H9 (cell line): ENCODE data around the gene SNORC. TPM values are rescaled to one million over a fixed set of nuclear protein-coding genes. Genes with fewer than 3 reads are reported as not detected.

Experiments used
- DNase-seq: peaks from one replicate; pipeline ENCODE4 v3.0.0-alpha.2; 2017
- H2AFZ ChIP-seq: one replicate; pipeline ENCODE4 v1.6.1; 2013; ENCODE audit warnings: mild to moderate bottlenecking, low read length, control low read depth, moderate library complexity
- H2AK5ac ChIP-seq: 2 replicates; pipeline ENCODE4 v1.6.1; 2013; ENCODE audit warnings: low read length, control low read depth, mixed read lengths; ENCODE audit not compliant: insufficient read length
- H2BK120ac ChIP-seq: one replicate; pipeline ENCODE4 v1.6.1; 2013; ENCODE audit warnings: low read depth, mild to moderate bottlenecking, low read length, control low read depth, inconsistent platforms; ENCODE audit not compliant: poor library complexity, severe bottlenecking
- H2BK12ac ChIP-seq: 2 replicates; pipeline ENCODE4 v1.6.1; 2013; ENCODE audit warnings: low read length, control low read depth, mixed read lengths, low read depth; ENCODE audit not compliant: insufficient read length
- H2BK15ac ChIP-seq: 2 replicates; pipeline ENCODE4 v1.6.1; 2013; ENCODE audit warnings: low read depth, low read length, control low read depth
- H2BK20ac ChIP-seq: one replicate; pipeline ENCODE4 v1.6.1; 2013; ENCODE audit warnings: low read depth, mild to moderate bottlenecking, low read length, control low read depth, inconsistent platforms; ENCODE audit not compliant: poor library complexity, severe bottlenecking
- H2BK5ac ChIP-seq: 2 replicates; pipeline ENCODE4 v1.6.1; 2013; ENCODE audit warnings: low read length, control low read depth, mixed read lengths; ENCODE audit not compliant: insufficient read length
- H3K14ac ChIP-seq: 2 replicates; pipeline ENCODE4 v1.6.1; 2013; ENCODE audit warnings: low read length, control low read depth; ENCODE audit not compliant: insufficient read depth
- H3K18ac ChIP-seq: 2 replicates; pipeline ENCODE4 v1.6.1; 2013; ENCODE audit warnings: low read depth, mild to moderate bottlenecking, mixed read lengths, low read length, control low read depth; ENCODE audit not compliant: insufficient read length
- H3K23ac ChIP-seq: 2 replicates; pipeline ENCODE4 v1.6.1; 2013; ENCODE audit warnings: low read length, control low read depth, mixed read lengths, low read depth; ENCODE audit not compliant: insufficient read length
- H3K23me2 ChIP-seq: 2 replicates; pipeline ENCODE4 v1.6.1; 2013; ENCODE audit warnings: low read depth, mild to moderate bottlenecking, mixed read lengths, low read length, control low read depth; ENCODE audit not compliant: insufficient read length, poor library complexity, severe bottlenecking
- H3K27ac ChIP-seq: 2 replicates; pipeline ENCODE4 v1.5.1; 2013; ENCODE audit warnings: low read length, control low read depth, mixed read lengths, low read depth; ENCODE audit not compliant: insufficient read length
- H3K27me3 ChIP-seq: 2 replicates; pipeline ENCODE4 v1.6.1; 2013; ENCODE audit warnings: low read length, control low read depth, inconsistent platforms; ENCODE audit not compliant: insufficient read depth
- H3K4ac ChIP-seq: 2 replicates; pipeline ENCODE4 v1.6.1; 2013; ENCODE audit warnings: low read depth, mild to moderate bottlenecking, control low read depth, inconsistent platforms, low read length, moderate library complexity
- H3K4me1 ChIP-seq: 2 replicates; pipeline ENCODE4 v1.6.1; 2013; ENCODE audit warnings: low read length, control low read depth, inconsistent platforms; ENCODE audit not compliant: insufficient read depth
- H3K4me2 ChIP-seq: 2 replicates; pipeline ENCODE4 v1.6.1; 2013; ENCODE audit warnings: low read length, control low read depth, mixed read lengths; ENCODE audit not compliant: insufficient read length, insufficient read depth
- H3K56ac ChIP-seq: 2 replicates; pipeline ENCODE4 v1.6.1; 2013; ENCODE audit warnings: low read depth, mild to moderate bottlenecking, mixed read lengths, low read length, control low read depth; ENCODE audit not compliant: insufficient read length
- H3K79me1 ChIP-seq: 2 replicates; pipeline ENCODE4 v1.6.1; 2013; ENCODE audit warnings: low read depth, mild to moderate bottlenecking, moderate library complexity, low read length, control low read depth, inconsistent platforms; ENCODE audit not compliant: insufficient read depth, poor library complexity, severe bottlenecking
- H3K79me2 ChIP-seq: 2 replicates; pipeline ENCODE4 v1.6.1; 2013; ENCODE audit warnings: low read length, control low read depth, inconsistent platforms; ENCODE audit not compliant: insufficient read depth
- H3K9ac ChIP-seq: 2 replicates; pipeline ENCODE4 v1.6.1; 2013; ENCODE audit warnings: low read length, control low read depth, mixed read lengths; ENCODE audit not compliant: insufficient read length; ENCODE audit errors: extremely low read depth
- H3K9me3 ChIP-seq: one replicate; pipeline ENCODE4 v1.6.1; 2013; ENCODE audit warnings: low read depth, low read length, inconsistent platforms; ENCODE audit not compliant: control insufficient read depth
- H3T11ph ChIP-seq: one replicate; pipeline ENCODE4 v1.6.1; 2013; ENCODE audit warnings: mild to moderate bottlenecking, low read length, control low read depth, inconsistent platforms
- H4K20me1 ChIP-seq: one replicate; pipeline ENCODE4 v1.6.1; 2013; ENCODE audit not compliant: control insufficient read depth, insufficient read length, insufficient read depth
- H4K5ac ChIP-seq: 2 replicates; pipeline ENCODE4 v1.6.1; 2013; ENCODE audit warnings: low read depth, mild to moderate bottlenecking, mixed read lengths, low read length, control low read depth; ENCODE audit not compliant: insufficient read length
- H4K8ac ChIP-seq: replicated peaks from 2 replicates; pipeline ENCODE4 v1.6.1; 2013; ENCODE audit warnings: low read length, control low read depth, mixed read lengths, low read depth; ENCODE audit not compliant: insufficient read length
- H4K91ac ChIP-seq: 2 replicates; pipeline ENCODE4 v1.6.1; 2013; ENCODE audit warnings: low read depth, mild to moderate bottlenecking, moderate library complexity, mixed read lengths, low read length, control low read depth; ENCODE audit not compliant: insufficient read length
- H3K27ac Mint-ChIP-seq, 3 experiments: 2 replicates in 2 of 3; 3 replicates in 1 of 3; pipeline ENCODE4 v1.8.0; 2020 to 2021; ENCODE audit warnings: mixed read lengths in 3 of 3, mild to moderate bottlenecking in 1 of 3, moderate library complexity in 1 of 3
- H3K27me3 Mint-ChIP-seq: 2 replicates; pipeline ENCODE4 v1.8.0; 2021; ENCODE audit warnings: low read depth, mild to moderate bottlenecking, moderate library complexity, mixed read lengths
- H3K36me3 Mint-ChIP-seq, 3 experiments: 2 replicates in 2 of 3; 3 replicates in 1 of 3; pipeline ENCODE4 v1.8.0; 2020 to 2021; ENCODE audit warnings: low read depth in 3 of 3, mixed read lengths in 3 of 3; ENCODE audit not compliant: insufficient read depth in 1 of 3
- H3K4me1 Mint-ChIP-seq, 2 experiments: 2 replicates each; pipeline ENCODE4 v1.8.0; 2020; ENCODE audit warnings: mixed read lengths in 2 of 2
- H3K4me3 Mint-ChIP-seq, 2 experiments: 2 replicates in 1 of 2; 3 replicates in 1 of 2; pipeline ENCODE4 v1.8.0; 2020 to 2021; ENCODE audit warnings: mild to moderate bottlenecking in 2 of 2, mixed read lengths in 2 of 2, moderate library complexity in 1 of 2
- H3K9me3 Mint-ChIP-seq, 2 experiments: 2 replicates in 1 of 2; 3 replicates in 1 of 2; pipeline ENCODE4 v1.8.0; 2020; ENCODE audit warnings: mild to moderate bottlenecking in 2 of 2, mixed read lengths in 2 of 2, moderate library complexity in 1 of 2
- CTCF ChIP-seq: fragments of 200-600 bp; sonication (generic); conservative IDR thresholded peaks from 3 replicates; pipeline ENCODE4 v1.8.0; 2021; ENCODE audit warnings: antibody characterized with exemption, mild to moderate bottlenecking
- WGBS: extraction: QIAGEN DNeasy Blood & Tissue Kit; methylation state at CpG from one replicate; pipeline ENCODE4 v1.1.7; 2013; ENCODE audit warnings: missing lambda C conversion rate, low lambda C conversion rate, mixed read lengths; ENCODE audit not compliant: insufficient read length; ENCODE audit errors: extremely low coverage; 5-methylcytosine and 5-hydroxymethylcytosine counted together
- total RNA-seq: library from RNA; stranded (reverse); gene quantifications from 2 replicates; pipeline ENCODE4 v1.2.1, GENCODE V29; 2021

SNORC gene
- total RNA-seq, 1 experiment from 2014 or later, result 1.1 TPM

GRCh38 chr2:232838406-232838874 is 31.6 kb upstream of the SNORC start:
- Histone ChIP-seq H3K27ac (no peak overlapping the region), H3K18ac (no peak overlapping the region), H3K56ac (no peak overlapping the region), H4K8ac (no peak overlapping the region), H3K9ac (no peak overlapping the region), H2BK20ac (no peak overlapping the region), H2BK15ac (no peak overlapping the region), H3K27me3 (no peaks in the 10 kb centered on the region), H3K14ac (no peak overlapping the region), H3K23me2 (no peaks in the 10 kb centered on the region), H3K79me2 (no peaks in the 10 kb centered on the region), H3K4me1 (no peaks in the 10 kb centered on the region; the same call in 1 of the 2 replicates), H3K23ac (no peak overlapping the region), H3T11ph (no peak overlapping the region), H4K91ac (no peak overlapping the region), H2AK5ac (no peak overlapping the region), H4K20me1 (no peaks in the 10 kb centered on the region), H2AFZ (no peak overlapping the region), H4K5ac (no peak overlapping the region), H3K79me1 (peaks cover 2% of the 10 kb centered on the region), H3K9me3 (no peaks in the 10 kb centered on the region), H3K4ac (no peak overlapping the region), H2BK120ac (no peak overlapping the region), H2BK12ac (no peak overlapping the region), H2BK5ac (no peak overlapping the region), H3K4me2 (no peak overlapping the region)
- H3K27me3 Mint-ChIP-seq, result no peaks in the 10 kb centered on the region; the same call in 1 of the 2 replicates
- WGBS, result no CpG with 5 or more reads among the region's 2 CpGs
- no peaks in the 10 kb centered on the region for H3K9me3 Mint-ChIP-seq
- peaks cover 4 to 7% of the 10 kb centered on the region in 2 experiments; a peak in 2 of 4 replicates for H3K4me1 Mint-ChIP-seq
- H3K4me3 Mint-ChIP-seq, result no peak overlapping the region
- no peak for DNase-seq
- TF ChIP-seq CTCF, result no peak
- peaks cover 7 to 65% (median 54%) of the 10 kb centered on the region in 3 experiments; a peak in 6 of 7 replicates for H3K36me3 Mint-ChIP-seq
- H3K27ac Mint-ChIP-seq, result peak overlapping the region in 1 of 3 experiments; percentile 45; a peak in 2 of 7 replicates
